Measurements from ENCODE around the gene SYT3.

GRCh38 chr19:50670102-50670380, 30.4 kb upstream of the SYT3 start:
- no peak for TF ChIP-seq CTCF (optimal IDR thresholded peaks at IDR 0.05 in 1 of 3, IDR thresholded peaks at IDR 0.05 in 1 of 3, conservative IDR thresholded peaks at IDR 0.05 in 1 of 3; ENCODE audit: extremely low read depth in 1 of 3, insufficient read depth in 2 of 3, low read length in 3 of 3)
- TF ChIP-seq EZH2 (IDR thresholded peaks at IDR 0.05; ENCODE audit: low read length) = no peak
